HEK293 (cell line): ENCODE data around the gene MED29.

Experiments
- SP3 ChIP-seq: fragments of 450-650 bp; formaldehyde crosslinking; IDR thresholded peaks from 2 replicates; pipeline ENCODE4 v1.5.1; 2016; ENCODE audit warnings: missing biosample characterization, missing genetic modification characterization
- TRIM28 ChIP-seq: IDR thresholded peaks from 2 replicates; pipeline ENCODE4 v1.6.1; 2011; ENCODE audit warnings: low read length, control low read depth, borderline replicate concordance
- ZBTB7A ChIP-seq: fragments of 450-650 bp; formaldehyde crosslinking; IDR thresholded peaks from 2 replicates; pipeline ENCODE4 v1.5.1; 2016; ENCODE audit warnings: low read depth, missing biosample characterization, missing genetic modification characterization
- ZNF140 ChIP-seq: fragments of 450-650 bp; formaldehyde crosslinking; IDR thresholded peaks from 2 replicates; pipeline ENCODE4 v1.5.1; 2016; ENCODE audit warnings: missing biosample characterization, missing genetic modification characterization
- ZNF211 ChIP-seq: fragments of 450-650 bp; formaldehyde crosslinking; IDR thresholded peaks from 2 replicates; pipeline ENCODE4 v1.5.1; 2016; ENCODE audit warnings: low read depth, missing biosample characterization, missing genetic modification characterization
- ZNF221 ChIP-seq: fragments of 450-650 bp; formaldehyde crosslinking; IDR thresholded peaks from 2 replicates; pipeline ENCODE4 v1.5.1; 2017; ENCODE audit warnings: missing biosample characterization, missing genetic modification characterization, borderline replicate concordance
- ZNF302 ChIP-seq: fragments of 450-650 bp; formaldehyde crosslinking; IDR thresholded peaks from 2 replicates; pipeline ENCODE4 v1.5.1; 2016; ENCODE audit warnings: missing biosample characterization, missing genetic modification characterization, low read depth
- ZNF423 ChIP-seq: fragments of 450-650 bp; formaldehyde crosslinking; IDR thresholded peaks from 2 replicates; pipeline ENCODE4 v1.5.1; 2016; ENCODE audit warnings: missing biosample characterization, missing genetic modification characterization
- ZNF501 ChIP-seq: fragments of 450-650 bp; formaldehyde crosslinking; IDR thresholded peaks from 2 replicates; pipeline ENCODE4 v1.5.1; 2016; ENCODE audit warnings: missing biosample characterization, missing genetic modification characterization
- ZNF510 ChIP-seq: fragments of 450-650 bp; formaldehyde crosslinking; IDR thresholded peaks from 2 replicates; pipeline ENCODE4 v1.5.1; 2018; ENCODE audit warnings: mild to moderate bottlenecking, missing genetic modification characterization, missing biosample characterization; ENCODE audit not compliant: insufficient replicate concordance
- ZNF558 ChIP-seq: fragments of 450-650 bp; formaldehyde crosslinking; IDR thresholded peaks from 2 replicates; pipeline ENCODE4 v1.5.1; 2016; ENCODE audit warnings: missing biosample characterization, missing genetic modification characterization
- ZNF571 ChIP-seq: fragments of 450-650 bp; formaldehyde crosslinking; IDR thresholded peaks from 2 replicates; pipeline ENCODE4 v1.5.0; 2017; ENCODE audit warnings: missing biosample characterization, missing genetic modification characterization
- ZNF623 ChIP-seq: fragments of 450-650 bp; formaldehyde crosslinking; IDR thresholded peaks from 2 replicates; pipeline ENCODE4 v1.5.1; 2016; ENCODE audit warnings: missing biosample characterization, missing genetic modification characterization
- ZNF747 ChIP-seq: fragments of 450-650 bp; formaldehyde crosslinking; IDR thresholded peaks from 2 replicates; pipeline ENCODE4 v1.5.1; 2016; ENCODE audit warnings: missing biosample characterization, missing genetic modification characterization
- ZNF76 ChIP-seq: fragments of 450-650 bp; formaldehyde crosslinking; IDR thresholded peaks from 2 replicates; pipeline ENCODE4; 2016; ENCODE audit warnings: low read depth, missing biosample characterization, missing genetic modification characterization, borderline replicate concordance
- ZNF843 ChIP-seq: fragments of 450-650 bp; formaldehyde crosslinking; IDR thresholded peaks from 2 replicates; pipeline ENCODE4 v1.5.1; 2016; ENCODE audit warnings: missing biosample characterization, missing genetic modification characterization
- ZSCAN23 ChIP-seq: fragments of 450-650 bp; formaldehyde crosslinking; IDR thresholded peaks from 2 replicates; pipeline ENCODE4 v1.5.1; 2016; ENCODE audit warnings: missing biosample characterization, missing genetic modification characterization
- TF ChIP-seq, protein P1 (sequence below): fragments of 450-650 bp; formaldehyde crosslinking; IDR thresholded peaks from 2 replicates; pipeline ENCODE4 v1.5.1; 2016; ENCODE audit warnings: missing biosample characterization, missing genetic modification characterization
- TF ChIP-seq, protein P2 (sequence below): fragments of 450-650 bp; IDR thresholded peaks from 2 replicates; pipeline ENCODE4 v1.5.1; 2018; ENCODE audit warnings: missing biosample characterization, missing genetic modification characterization
- TF ChIP-seq, protein P3 (sequence below): fragments of 450-650 bp; formaldehyde crosslinking; IDR thresholded peaks from 2 replicates; pipeline ENCODE4 v1.5.1; 2017; ENCODE audit warnings: missing biosample characterization, mild to moderate bottlenecking, missing genetic modification characterization, moderate library complexity
- TF ChIP-seq, protein P4 (sequence below): fragments of 450-650 bp; formaldehyde crosslinking; conservative IDR thresholded peaks from 2 replicates; pipeline ENCODE4 v1.5.1; 2016; ENCODE audit warnings: low read depth, missing biosample characterization, missing genetic modification characterization
- TF ChIP-seq, protein P5 (sequence below): fragments of 450-650 bp; formaldehyde crosslinking; IDR thresholded peaks from 2 replicates; pipeline ENCODE4 v1.5.1; 2016; ENCODE audit warnings: missing biosample characterization, missing genetic modification characterization, low read depth
- TF ChIP-seq, protein P6 (sequence below): fragments of 450-650 bp; formaldehyde crosslinking; IDR thresholded peaks from 2 replicates; pipeline ENCODE4 v1.5.1; 2016; ENCODE audit warnings: missing biosample characterization, missing genetic modification characterization

Gene MED29

DNA sequence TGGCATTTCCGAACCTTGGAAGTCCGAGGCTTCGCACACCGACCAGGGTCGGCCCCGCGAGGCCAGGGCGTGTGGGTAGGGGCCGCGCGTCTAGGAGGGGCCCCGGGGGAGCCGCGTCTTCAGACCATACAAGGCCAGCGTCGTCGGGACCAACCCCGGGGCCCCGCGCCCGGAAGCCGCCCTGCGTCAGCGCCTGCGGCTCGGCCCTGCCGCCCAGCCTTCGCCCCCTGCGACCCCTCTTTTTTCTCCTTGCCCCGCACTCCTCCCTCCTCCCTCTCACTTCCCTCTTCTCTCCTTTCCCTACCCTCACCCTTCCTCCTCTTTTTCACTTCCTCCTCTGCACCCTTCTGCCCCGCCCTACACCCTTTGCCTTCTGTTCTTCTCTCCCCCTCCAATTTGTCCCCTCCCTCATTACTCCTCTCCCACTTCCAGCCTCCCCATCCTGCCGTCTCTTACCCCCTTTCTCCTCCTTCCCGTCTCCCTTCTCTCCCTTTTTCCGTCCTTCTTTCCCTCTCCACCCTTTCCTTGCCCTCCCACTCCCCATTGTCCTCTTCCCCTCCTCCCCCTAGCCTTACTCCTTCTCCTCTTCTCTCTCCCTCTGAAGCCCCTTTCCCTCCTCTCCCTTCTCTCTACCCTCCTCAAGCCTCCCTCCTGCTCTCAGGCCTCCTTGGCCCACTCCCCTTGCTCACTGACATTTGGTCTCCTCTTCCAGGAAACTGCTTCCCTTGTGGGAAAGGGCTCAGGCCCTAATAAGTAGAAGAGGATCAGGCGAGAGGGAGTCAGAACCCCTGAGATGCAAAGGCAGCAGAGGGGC is 19.0 kb downstream of the MED29 start (continued):
- TF ChIP-seq, protein P1, sequence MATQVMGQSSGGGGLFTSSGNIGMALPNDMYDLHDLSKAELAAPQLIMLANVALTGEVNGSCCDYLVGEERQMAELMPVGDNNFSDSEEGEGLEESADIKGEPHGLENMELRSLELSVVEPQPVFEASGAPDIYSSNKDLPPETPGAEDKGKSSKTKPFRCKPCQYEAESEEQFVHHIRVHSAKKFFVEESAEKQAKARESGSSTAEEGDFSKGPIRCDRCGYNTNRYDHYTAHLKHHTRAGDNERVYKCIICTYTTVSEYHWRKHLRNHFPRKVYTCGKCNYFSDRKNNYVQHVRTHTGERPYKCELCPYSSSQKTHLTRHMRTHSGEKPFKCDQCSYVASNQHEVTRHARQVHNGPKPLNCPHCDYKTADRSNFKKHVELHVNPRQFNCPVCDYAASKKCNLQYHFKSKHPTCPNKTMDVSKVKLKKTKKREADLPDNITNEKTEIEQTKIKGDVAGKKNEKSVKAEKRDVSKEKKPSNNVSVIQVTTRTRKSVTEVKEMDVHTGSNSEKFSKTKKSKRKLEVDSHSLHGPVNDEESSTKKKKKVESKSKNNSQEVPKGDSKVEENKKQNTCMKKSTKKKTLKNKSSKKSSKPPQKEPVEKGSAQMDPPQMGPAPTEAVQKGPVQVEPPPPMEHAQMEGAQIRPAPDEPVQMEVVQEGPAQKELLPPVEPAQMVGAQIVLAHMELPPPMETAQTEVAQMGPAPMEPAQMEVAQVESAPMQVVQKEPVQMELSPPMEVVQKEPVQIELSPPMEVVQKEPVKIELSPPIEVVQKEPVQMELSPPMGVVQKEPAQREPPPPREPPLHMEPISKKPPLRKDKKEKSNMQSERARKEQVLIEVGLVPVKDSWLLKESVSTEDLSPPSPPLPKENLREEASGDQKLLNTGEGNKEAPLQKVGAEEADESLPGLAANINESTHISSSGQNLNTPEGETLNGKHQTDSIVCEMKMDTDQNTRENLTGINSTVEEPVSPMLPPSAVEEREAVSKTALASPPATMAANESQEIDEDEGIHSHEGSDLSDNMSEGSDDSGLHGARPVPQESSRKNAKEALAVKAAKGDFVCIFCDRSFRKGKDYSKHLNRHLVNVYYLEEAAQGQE (tag by site-specific recombination), result peak; percentile 36; the same call in 1 of the 2 replicates
- TF ChIP-seq ZNF76 (tag by site-specific recombination) (peak; percentile 74; the same call in 1 of the 2 replicates), ZNF501 (tag by site-specific recombination) (peak; percentile 84), ZBTB7A (tag by site-specific recombination) (peak; percentile 91), ZNF747 (tag by site-specific recombination) (no peak), SP3 (tag by site-specific recombination) (peak; percentile 91), ZNF843 (tag by site-specific recombination) (0 out of 2 replicates have a peak, but pooled peaks have one; percentile 75), ZNF623 (no peak), ZSCAN23 (tag by site-specific recombination) (peak; percentile 92), TRIM28 (no peak), ZNF571 (tag by site-specific recombination) (no peak), ZNF423 (tag by site-specific recombination) (no peak), ZNF221 (tag by site-specific recombination) (0 out of 2 replicates have a peak, but pooled peaks have one; percentile 77), ZNF558 (tag by site-specific recombination) (no peak), ZNF510 (no peak), ZNF140 (tag by site-specific recombination) (no peak), ZNF302 (tag by site-specific recombination) (0 out of 2 replicates have a peak, but pooled peaks have one; percentile 61), ZNF211 (no peak)
- TF ChIP-seq, protein P2, sequence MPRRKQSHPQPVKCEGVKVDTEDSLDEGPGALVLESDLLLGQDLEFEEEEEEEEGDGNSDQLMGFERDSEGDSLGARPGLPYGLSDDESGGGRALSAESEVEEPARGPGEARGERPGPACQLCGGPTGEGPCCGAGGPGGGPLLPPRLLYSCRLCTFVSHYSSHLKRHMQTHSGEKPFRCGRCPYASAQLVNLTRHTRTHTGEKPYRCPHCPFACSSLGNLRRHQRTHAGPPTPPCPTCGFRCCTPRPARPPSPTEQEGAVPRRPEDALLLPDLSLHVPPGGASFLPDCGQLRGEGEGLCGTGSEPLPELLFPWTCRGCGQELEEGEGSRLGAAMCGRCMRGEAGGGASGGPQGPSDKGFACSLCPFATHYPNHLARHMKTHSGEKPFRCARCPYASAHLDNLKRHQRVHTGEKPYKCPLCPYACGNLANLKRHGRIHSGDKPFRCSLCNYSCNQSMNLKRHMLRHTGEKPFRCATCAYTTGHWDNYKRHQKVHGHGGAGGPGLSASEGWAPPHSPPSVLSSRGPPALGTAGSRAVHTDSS, result no peak
- TF ChIP-seq, protein P3, sequence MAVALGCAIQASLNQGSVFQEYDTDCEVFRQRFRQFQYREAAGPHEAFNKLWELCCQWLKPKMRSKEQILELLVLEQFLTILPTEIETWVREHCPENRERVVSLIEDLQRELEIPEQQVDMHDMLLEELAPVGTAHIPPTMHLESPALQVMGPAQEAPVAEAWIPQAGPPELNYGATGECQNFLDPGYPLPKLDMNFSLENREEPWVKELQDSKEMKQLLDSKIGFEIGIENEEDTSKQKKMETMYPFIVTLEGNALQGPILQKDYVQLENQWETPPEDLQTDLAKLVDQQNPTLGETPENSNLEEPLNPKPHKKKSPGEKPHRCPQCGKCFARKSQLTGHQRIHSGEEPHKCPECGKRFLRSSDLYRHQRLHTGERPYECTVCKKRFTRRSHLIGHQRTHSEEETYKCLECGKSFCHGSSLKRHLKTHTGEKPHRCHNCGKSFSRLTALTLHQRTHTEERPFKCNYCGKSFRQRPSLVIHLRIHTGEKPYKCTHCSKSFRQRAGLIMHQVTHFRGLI, result no peak
- TF ChIP-seq, protein P4, sequence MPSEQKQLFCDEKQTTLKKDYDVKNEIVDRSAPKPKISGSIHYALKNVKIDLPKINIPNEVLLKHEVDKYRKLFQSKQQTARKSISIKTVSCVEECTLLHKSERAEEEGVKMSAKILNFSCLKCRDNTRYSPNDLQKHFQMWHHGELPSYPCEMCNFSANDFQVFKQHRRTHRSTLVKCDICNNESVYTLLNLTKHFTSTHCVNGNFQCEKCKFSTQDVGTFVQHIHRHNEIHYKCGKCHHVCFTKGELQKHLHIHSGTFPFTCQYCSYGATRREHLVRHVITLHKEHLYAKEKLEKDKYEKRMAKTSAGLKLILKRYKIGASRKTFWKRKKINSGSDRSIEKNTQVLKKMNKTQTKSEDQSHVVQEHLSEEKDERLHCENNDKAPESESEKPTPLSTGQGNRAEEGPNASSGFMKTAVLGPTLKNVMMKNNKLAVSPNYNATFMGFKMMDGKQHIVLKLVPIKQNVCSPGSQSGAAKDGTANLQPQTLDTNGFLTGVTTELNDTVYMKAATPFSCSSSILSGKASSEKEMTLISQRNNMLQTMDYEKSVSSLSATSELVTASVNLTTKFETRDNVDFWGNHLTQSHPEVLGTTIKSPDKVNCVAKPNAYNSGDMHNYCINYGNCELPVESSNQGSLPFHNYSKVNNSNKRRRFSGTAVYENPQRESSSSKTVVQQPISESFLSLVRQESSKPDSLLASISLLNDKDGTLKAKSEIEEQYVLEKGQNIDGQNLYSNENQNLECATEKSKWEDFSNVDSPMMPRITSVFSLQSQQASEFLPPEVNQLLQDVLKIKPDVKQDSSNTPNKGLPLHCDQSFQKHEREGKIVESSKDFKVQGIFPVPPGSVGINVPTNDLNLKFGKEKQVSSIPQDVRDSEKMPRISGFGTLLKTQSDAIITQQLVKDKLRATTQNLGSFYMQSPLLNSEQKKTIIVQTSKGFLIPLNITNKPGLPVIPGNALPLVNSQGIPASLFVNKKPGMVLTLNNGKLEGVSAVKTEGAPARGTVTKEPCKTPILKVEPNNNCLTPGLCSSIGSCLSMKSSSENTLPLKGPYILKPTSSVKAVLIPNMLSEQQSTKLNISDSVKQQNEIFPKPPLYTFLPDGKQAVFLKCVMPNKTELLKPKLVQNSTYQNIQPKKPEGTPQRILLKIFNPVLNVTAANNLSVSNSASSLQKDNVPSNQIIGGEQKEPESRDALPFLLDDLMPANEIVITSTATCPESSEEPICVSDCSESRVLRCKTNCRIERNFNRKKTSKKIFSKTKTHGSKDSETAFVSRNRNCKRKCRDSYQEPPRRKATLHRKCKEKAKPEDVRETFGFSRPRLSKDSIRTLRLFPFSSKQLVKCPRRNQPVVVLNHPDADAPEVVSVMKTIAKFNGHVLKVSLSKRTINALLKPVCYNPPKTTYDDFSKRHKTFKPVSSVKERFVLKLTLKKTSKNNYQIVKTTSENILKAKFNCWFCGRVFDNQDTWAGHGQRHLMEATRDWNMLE (tag by site-specific recombination), result no peak
- TF ChIP-seq, protein P5, sequence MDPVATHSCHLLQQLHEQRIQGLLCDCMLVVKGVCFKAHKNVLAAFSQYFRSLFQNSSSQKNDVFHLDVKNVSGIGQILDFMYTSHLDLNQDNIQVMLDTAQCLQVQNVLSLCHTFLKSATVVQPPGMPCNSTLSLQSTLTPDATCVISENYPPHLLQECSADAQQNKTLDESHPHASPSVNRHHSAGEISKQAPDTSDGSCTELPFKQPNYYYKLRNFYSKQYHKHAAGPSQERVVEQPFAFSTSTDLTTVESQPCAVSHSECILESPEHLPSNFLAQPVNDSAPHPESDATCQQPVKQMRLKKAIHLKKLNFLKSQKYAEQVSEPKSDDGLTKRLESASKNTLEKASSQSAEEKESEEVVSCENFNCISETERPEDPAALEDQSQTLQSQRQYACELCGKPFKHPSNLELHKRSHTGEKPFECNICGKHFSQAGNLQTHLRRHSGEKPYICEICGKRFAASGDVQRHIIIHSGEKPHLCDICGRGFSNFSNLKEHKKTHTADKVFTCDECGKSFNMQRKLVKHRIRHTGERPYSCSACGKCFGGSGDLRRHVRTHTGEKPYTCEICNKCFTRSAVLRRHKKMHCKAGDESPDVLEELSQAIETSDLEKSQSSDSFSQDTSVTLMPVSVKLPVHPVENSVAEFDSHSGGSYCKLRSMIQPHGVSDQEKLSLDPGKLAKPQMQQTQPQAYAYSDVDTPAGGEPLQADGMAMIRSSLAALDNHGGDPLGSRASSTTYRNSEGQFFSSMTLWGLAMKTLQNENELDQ (tag by site-specific recombination), result no peak
- TF ChIP-seq, protein P6, sequence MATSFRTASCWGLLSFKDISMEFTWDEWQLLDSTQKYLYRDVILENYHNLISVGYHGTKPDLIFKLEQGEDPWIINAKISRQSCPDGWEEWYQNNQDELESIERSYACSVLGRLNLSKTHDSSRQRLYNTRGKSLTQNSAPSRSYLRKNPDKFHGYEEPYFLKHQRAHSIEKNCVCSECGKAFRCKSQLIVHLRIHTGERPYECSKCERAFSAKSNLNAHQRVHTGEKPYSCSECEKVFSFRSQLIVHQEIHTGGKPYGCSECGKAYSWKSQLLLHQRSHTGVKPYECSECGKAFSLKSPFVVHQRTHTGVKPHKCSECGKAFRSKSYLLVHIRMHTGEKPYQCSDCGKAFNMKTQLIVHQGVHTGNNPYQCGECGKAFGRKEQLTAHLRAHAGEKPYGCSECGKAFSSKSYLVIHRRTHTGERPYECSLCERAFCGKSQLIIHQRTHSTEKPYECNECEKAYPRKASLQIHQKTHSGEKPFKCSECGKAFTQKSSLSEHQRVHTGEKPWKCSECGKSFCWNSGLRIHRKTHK (tag by site-specific recombination), result no peak
